NB4 (cell line): ENCODE measurements around the gene ANTXR1.

Experiments
- DNase-seq: peaks from one replicate; pipeline ENCODE4 v3.0.0; 2010; ENCODE audit warnings: low read depth
- H3K4me3 ChIP-seq: one replicate; pipeline ENCODE4 v1.5.1; 2011; ENCODE audit warnings: mild to moderate bottlenecking, low read depth, low read length, moderate library complexity
- MYC ChIP-seq: IDR thresholded peaks from 2 replicates; pipeline ENCODE4 v1.6.1; 2011; ENCODE audit warnings: low read depth, low read length
- POLR2A ChIP-seq: IDR thresholded peaks from 2 replicates; pipeline ENCODE4 v1.6.1; 2011; ENCODE audit warnings: mild to moderate bottlenecking; ENCODE audit not compliant: insufficient read length; ENCODE audit errors: extremely low read depth
- TF ChIP-seq, protein P1 (sequence below): IDR thresholded peaks from 2 replicates; pipeline ENCODE4 v1.6.1; 2011; ENCODE audit warnings: low read depth, low read length
- TF ChIP-seq, protein P2 (sequence below): IDR thresholded peaks from one replicate; pipeline ENCODE4 v1.5.1; 2012; ENCODE audit warnings: low read depth, low read length

Gene ANTXR1

DNA sequence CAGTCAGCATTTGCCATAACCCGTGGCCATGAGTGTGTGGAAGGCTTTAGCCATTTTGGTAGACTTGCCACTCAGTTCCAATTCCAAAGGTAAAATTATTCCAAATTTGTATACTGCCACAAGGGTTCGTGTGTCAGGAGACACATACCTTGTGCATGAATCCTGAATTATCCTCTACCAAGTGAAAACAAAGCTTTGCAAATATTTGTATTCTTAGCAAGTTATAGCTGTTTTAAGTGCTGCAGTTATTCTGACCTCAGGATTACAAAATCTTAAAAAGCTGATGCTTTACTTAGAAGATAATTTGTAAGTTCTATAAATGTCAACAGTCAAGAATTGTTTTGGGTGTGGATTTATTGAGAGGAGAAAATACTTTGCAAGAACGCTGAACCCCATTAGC is 100.6 kb downstream of the ANTXR1 start:
- H3K4me3 ChIP-seq: no peak overlapping the region
- DNase-seq: no peak
- TF ChIP-seq, protein P1, sequence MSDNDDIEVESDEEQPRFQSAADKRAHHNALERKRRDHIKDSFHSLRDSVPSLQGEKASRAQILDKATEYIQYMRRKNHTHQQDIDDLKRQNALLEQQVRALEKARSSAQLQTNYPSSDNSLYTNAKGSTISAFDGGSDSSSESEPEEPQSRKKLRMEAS: no peak
- TF ChIP-seq POLR2A: no peak
- TF ChIP-seq, protein P2, sequence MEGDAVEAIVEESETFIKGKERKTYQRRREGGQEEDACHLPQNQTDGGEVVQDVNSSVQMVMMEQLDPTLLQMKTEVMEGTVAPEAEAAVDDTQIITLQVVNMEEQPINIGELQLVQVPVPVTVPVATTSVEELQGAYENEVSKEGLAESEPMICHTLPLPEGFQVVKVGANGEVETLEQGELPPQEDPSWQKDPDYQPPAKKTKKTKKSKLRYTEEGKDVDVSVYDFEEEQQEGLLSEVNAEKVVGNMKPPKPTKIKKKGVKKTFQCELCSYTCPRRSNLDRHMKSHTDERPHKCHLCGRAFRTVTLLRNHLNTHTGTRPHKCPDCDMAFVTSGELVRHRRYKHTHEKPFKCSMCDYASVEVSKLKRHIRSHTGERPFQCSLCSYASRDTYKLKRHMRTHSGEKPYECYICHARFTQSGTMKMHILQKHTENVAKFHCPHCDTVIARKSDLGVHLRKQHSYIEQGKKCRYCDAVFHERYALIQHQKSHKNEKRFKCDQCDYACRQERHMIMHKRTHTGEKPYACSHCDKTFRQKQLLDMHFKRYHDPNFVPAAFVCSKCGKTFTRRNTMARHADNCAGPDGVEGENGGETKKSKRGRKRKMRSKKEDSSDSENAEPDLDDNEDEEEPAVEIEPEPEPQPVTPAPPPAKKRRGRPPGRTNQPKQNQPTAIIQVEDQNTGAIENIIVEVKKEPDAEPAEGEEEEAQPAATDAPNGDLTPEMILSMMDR: no peak
- TF ChIP-seq MYC: no peak

DNA sequence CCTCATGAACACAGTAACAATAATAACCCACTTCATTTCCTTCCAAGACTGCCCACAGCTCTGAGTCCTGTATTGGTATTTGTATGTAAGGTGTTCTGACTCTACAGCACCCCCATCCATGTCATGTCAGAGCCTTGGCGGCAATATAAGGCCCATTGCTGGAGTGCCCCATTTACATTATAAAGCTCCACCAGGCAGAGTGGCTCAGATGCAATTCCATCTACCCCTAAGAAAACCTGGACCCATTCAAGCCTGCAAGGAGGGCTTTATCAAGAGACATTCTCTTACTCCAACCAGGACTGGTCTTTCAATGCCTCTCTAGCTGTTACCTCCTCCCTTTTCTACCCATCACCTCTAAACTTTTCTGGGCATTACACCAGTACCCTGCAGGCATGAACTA is 101.6 kb downstream of the ANTXR1 start:
- TF ChIP-seq MYC (no peak), POLR2A (no peak)
- TF ChIP-seq, protein P2: no peak
- TF ChIP-seq, protein P1: no peak
- H3K4me3 ChIP-seq: no peak overlapping the region
- DNase-seq: no peak

DNA sequence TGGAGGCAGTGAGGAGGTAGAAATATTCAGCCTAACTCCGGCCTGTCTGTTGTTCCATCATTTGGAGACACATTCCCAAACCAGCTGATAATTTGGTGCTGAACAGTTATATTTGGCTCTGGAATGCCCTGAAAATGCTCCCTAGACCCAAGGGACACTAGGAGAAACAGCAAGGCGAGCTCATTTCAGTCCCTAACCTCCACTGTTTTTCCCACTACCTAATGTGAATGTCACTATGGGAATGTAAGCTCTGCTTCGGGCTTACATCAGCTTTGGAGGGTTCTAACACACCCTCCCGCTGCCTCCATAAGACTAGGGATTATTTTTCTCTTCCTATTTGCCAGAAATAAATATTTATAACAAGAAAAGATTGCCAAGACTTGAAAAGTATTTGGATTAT is 103.5 kb downstream of the ANTXR1 start:
- TF ChIP-seq, protein P1: no peak
- TF ChIP-seq, protein P2: no peak
- TF ChIP-seq POLR2A (no peak), MYC (no peak)
- H3K4me3 ChIP-seq: no peak overlapping the region
- DNase-seq: no peak

DNA sequence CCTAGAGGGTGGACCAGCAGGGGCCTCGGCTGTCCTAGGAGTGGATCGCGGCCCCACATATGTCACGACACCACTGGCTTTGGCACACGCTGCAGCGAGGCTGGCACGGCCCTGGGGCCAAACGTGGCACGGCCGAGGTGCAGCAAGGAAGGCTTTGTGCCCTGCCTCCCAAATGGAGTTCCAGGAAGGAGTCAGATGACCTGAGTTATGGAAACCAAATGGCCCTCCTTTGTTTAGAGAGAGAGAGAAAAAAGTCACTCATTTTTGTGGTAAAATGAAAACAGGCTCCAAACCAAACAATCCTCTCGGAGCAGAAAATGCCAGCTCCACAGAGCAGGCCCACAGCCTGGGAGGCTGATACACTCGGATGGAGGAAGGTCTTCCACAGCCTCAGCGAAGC is 105.6 kb downstream of the ANTXR1 start:
- DNase-seq: no peak
- TF ChIP-seq MYC (no peak), POLR2A (no peak)
- TF ChIP-seq, protein P1: no peak
- TF ChIP-seq, protein P2: no peak
- no peak overlapping the region for H3K4me3 ChIP-seq

DNA sequence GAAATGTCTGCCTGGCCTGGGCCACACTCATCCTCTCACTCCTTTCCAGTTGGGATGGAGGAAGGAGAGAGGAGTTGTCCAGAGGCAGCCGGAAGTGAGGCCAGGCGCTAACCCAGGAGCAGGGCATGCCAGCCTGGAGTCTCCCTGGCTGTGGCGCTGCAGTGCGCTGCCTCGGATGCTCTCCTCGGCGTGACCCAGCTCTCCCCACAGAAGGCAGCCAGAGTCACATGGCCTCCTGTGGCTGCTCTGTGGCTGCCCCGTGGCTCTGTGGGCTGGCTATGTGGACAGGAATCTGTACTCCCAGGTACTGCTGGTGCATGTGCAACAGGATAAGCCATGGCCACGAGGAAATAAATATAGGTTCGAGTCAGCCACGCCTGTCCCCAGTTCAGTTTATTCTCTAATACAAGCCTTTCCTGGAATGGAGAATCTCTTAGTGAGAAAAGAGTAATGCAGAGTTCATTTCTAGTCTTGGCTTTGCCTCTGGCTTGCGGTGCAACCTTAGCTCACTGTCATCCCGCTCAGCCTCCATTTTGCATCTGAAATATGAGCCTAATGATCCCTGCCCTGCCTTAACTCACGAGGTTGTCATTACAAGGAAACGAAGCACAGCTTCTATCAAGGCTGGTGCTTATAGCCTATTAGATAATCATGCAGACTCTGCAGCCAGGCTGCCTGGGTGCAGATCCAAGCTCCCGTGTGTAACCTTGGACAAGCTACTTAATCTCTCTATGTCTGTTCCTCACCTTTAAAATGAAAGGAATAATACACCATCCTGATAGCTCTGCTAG is 106.3 kb downstream of the ANTXR1 start:
- DNase-seq: no peak
- TF ChIP-seq, protein P2: no peak
- TF ChIP-seq POLR2A: no peak
- no peak for TF ChIP-seq MYC
- TF ChIP-seq, protein P1: no peak

More for the DNA sequence above, 106.3 kb downstream of the ANTXR1 start:
- H3K4me3 ChIP-seq: no peak overlapping the region
